IPS-18c (cell line): Measurements from ENCODE around the gene HOXA2.

Experiments
- H3K4me3 ChIP-seq: 2 replicates; pipeline ENCODE4 v1.7.0; 2013; ENCODE audit warnings: low read depth, mild to moderate bottlenecking, low read length, moderate library complexity; ENCODE audit not compliant: insufficient read depth
- H3K9me3 ChIP-seq: one replicate; pipeline ENCODE4 v1.6.1; 2013; ENCODE audit warnings: mild to moderate bottlenecking, low read length, moderate library complexity; ENCODE audit not compliant: control insufficient read depth, insufficient read depth

Gene HOXA2

DNA sequence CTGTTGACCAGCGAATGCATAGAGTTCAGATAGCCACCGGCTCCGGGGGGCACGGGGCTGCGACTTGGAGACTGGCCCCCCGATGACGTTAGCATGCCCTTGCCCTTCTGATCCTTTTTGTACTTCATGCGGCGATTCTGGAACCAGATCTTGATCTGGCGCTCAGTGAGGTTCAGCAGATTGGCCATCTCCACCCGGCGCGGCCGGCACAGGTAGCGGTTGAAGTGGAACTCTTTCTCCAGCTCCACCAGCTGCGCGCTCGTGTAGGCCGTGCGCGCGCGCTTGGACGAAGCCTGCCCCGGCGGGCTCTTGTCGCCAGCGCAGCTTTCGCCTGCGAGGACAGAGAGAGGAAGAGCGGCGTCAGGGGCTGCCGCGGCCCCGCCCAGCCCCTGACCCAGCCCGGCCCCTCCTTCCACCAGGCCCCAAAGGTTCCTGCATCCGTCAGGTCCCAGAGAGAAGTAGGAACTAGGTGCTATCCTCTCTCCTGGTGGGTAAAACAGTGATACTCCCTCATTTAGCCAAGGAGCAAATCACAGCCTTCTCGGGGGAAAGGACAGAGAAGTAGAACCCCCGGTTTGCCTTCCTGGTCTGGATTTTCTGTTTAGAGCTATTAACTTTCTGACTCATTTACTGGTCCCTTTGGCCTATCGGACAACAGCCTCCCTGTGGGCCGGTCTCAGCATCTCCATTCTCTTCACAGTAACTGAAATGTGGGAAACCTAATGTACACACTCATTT is 6.1 kb upstream of the HOXA2 start:
- Histone ChIP-seq H3K4me3 (peak overlapping the region; percentile 34; the same call in 1 of the 2 replicates), H3K9me3 (peaks cover 2% of the 10 kb centered on the region)

DNA sequence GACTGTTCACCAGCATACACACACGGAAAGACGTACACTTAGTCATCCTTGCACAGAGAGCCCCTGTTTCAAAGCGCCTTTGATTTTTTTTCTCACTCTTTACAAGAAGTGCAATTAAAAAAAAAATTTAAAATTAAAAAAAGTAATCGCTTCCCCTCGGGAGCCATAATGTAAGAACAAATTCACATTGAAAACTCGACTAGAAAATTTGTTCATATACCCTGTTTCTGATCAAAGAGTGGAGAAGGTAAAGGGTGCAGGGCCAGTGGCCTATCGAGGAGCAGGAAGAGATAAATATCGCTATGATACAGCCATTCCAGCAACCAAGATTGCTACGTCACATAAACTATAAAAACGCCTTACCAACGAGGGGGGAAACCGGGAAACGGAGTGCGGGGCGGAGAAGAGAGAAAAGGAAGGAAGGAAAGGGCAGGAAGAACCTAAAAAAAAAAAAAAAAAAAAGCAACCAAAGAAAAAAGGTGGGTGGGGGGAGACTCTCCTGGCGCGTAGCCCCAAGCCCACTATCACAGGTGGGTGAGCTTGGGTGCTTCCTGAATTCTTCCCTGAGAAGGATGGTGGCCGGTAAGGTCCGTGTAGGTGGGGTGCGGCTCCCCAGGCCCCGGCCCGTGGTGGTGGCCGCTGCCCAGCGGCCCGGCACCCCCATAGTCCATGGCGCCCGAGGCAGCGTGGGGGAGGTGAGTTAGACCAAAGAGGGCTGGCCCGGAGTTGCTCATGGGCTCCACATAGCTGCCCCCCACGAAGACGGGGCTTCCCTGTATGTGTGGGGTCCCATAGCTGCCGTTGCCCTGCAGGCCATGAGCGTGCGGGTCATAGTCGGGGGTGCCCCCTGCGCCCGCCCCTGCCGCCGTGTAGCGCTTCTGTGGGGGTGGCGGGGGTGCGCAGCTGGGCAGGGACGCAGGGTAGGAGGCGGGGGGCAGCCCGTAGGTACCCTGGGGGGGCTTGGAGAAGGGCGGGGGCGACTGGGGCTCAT is 5.2 kb upstream of the HOXA2 start:
- Histone ChIP-seq H3K9me3 (peaks cover 2% of the 10 kb centered on the region), H3K4me3 (0 out of 2 replicates have a peak overlapping the region, but pooled peaks have one; percentile 34)

DNA sequence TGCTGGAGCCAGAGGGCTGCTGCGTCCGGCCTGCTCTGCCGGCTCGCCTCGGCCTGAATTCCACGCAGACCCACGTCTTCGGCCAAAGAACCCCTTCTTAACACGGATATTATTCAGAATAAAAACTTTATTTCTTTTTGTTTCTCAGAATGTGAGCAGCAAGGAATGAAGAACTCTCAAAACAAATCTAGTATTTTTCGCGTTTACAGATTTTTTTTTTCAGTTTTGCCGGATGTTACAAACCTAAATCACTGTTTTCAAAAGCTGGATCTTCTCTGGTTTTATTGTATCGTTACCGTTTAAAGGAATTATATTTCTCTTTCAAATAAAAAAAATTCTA is 4.4 kb upstream of the HOXA2 start:
- H3K4me3 ChIP-seq: peak overlapping the region; percentile 34; the same call in 1 of the 2 replicates
- peaks cover 2% of the 10 kb centered on the region for H3K9me3 ChIP-seq

DNA sequence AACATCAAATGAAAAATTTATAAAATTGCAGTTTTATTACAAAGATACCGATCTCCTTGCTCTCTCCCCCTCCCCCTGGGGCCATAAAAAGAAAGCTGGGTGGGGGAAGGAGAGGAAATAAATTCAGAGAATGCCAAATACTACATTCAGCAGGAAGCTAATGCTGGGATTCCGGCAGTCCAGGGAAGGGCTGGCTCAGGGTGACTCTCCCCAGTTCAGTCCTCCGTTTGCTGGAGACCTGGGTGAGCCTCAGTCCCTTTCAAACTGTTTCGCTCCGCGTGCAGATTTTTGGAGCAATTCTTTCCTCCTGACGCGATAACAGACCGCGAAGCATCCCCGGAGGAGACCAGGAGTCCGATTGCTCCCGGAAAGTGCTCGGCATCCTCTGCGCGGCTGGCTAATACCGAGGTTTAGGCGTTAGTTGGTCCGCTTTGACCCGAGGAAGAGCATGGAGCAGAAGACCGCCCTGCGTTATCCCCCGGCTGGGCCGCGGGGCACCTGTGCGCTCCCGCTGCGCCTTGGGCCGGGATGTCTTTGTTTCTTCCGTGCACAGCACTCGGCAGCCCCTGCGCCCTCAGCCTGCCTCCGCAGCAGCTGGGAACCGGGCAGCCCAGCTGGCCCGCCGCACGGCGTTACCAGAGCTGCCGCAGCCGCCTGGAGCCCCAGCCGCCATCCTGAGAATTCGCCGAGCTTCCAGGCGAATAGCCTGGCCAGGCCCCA is 3.9 kb upstream of the HOXA2 start:
- peaks cover 2% of the 10 kb centered on the region for H3K9me3 ChIP-seq

DNA sequence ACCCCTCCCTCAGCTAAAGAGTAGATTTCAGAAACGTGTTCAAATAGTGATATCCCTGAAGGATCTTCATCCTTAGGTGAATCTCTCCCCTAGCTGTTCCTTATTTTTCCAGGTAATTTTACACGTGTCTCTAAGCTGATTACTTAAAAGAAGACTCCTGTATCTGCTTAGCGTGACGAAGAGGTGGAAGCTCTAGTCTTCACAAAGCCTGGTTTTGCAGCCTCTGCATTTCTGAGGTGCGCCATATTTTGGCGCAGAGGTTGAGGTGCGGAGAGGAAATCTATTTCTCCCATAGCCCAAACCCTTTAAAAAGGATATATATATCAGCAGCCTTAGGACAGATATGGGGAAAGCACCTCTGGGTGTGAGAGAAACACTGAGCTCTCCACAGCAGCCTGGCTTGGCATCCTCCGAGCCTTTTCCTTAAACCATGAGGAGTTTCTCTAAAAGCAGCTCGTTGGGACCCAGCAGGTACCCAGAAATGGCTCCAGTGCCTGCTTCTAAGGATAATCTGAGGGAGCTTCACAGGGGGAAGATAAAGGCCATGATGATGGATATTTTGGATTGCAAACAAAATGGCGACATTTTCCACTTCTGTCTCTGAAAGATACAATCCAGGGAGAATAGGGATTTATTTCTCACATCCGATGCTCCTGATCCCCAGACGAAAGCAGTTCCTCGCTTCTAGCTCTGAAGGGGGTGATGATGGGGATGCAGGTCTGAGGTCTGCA is 3.0 kb upstream of the HOXA2 start:
- peaks cover 2% of the 10 kb centered on the region for H3K9me3 ChIP-seq
- no peak overlapping the region for H3K4me3 ChIP-seq

More for the DNA sequence above, 3.9 kb upstream of the HOXA2 start:
- peak overlapping the region; percentile 34; the same call in 1 of the 2 replicates for H3K4me3 ChIP-seq

DNA sequence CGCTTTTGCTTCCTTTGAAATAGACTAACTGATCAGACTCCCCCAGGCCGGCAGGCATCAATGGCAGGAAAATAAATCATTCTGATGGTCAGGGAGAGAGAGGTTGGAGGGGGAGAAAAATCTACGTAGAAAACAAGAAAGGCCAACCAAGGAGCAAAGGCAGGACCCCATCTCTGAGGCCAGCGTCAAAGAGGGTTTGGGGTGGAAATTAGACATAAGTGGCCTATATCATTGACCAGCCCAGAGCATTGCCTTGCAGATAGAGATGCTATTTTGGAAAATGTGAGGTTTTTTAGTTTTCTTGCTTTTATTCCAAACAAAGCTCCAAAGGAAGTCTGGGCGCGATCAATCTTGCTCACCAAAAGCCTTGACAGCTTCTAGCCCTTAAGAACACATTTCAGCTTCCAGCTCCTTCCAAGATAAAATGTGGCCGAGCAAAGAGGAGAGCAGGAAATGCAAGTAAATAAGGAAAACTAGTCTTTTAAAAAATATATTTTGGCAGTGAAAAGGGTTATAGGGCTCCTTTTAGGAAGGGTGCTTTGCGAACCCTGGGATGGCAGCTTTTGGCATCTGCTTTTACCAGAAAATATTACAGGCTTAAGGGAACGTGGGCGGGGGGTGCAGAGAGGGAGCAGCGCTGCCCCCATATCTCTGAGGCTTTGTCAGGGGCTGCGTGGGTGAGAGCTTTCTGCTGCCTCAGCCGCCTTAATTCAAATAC is 2.0 kb upstream of the HOXA2 start:
- Histone ChIP-seq H3K9me3 (peaks cover 2% of the 10 kb centered on the region), H3K4me3 (peak overlapping the region; percentile 20; the same call in 1 of the 2 replicates)

DNA sequence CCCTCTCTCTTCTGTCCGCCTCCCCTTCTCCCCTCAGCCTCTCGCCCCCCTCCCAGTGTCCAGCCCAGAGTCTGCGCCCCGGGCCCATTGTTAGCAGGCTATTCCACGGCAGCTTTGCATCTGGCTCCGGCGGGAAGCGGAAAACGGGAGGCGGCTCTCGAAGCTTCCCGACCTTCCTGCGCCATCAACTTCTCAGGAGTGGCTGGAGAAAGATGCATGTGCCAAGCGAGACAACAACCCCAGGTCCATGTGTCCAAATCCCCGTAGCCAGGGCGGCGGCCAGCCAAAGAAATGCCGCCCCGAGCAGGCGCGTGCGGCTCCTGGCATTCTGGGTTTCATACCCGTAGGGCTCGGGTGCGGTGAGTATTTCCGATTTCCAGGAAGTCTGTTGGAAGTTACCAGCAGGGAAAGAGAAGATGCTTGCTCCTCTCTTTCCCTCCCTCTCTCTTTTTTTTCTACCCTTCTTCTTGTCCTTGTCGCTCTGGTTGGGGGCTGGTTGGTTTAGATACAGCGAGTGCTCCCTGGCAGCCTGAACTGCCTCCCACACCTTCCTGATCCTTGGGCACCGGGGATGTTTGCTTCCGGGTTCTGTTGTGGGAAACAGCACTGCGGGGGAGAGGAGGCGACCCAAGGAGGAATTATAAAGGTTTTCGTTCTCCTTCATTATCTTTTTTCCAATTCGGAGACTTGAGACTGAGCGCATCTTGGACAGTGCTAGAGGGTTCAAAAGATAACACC is 1.2 kb upstream of the HOXA2 start:
- Histone ChIP-seq H3K4me3 (peak overlapping the region; percentile 36; the same call in 1 of the 2 replicates), H3K9me3 (peaks cover 2% of the 10 kb centered on the region)

DNA sequence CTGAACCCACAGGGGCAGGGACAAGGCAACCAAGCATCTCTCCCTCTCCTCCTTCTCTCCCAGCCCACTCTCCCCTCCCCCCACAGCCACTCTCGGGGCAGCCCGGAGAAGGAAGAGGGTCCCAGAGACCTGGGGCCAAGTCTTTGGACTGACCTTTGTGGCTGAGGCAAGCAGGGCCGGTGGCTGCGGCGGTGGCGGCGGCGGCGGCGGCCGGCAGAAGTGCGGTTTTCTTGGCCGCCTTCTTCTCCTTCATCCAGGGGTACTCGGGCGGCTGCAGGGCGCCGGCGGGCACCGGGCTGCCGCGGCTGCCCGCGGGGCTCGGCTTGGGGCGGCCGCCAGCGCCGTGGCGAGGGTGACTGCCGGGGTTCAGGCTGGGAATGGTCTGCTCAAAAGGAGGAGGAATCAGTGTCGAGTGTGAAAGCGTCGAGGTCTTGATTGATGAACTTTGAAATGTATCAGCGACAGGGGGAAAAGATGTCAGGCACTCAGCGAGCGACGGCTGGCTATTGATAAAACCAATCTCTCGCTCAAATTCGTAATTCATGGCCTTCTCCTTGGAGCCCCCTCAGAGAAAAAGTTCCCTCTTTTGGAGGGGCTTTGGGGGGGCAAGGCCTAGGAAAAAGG is 414 bp downstream of the HOXA2 start:
- H3K4me3 ChIP-seq: peak overlapping the region; percentile 31; the same call in 1 of the 2 replicates
- H3K9me3 ChIP-seq: peaks cover 2% of the 10 kb centered on the region

DNA sequence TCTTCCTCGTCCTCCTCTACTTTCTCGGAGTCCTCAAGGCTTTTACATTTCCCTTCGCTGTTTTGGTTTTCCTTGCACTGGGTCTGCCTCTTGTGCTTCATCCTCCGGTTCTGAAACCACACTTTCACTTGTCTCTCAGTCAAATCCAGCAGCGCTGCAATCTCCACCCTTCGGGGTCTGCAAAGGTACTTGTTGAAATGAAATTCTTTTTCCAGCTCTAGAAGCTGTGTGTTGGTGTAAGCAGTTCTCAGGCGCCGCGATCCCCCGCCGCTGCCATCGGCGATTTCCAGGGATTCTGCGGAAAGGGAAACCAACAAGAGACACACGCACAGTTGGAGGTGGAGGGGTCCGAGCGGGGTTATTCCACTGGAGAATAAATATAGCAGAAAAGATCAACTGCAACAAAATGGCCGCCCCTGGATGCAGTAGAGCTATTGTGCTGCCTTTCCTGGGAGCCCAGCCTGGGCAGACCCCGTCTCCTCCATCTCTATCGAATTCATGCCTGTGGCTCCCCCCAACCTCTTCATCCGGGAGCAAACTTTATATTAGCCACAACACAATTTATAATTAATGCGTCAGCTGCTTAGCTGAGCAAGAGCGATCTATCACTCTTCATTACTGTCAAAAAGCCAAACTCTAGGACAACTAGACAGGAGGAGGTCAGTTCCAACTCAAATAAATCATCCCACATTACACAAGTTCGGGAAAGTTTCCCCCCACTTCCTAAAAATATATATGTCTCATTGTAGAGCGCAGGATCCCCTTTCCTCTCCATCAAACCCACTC is 1.1 kb downstream of the HOXA2 start:
- peak overlapping the region; percentile 36; the same call in 1 of the 2 replicates for H3K4me3 ChIP-seq
- peaks cover 2% of the 10 kb centered on the region for H3K9me3 ChIP-seq

DNA sequence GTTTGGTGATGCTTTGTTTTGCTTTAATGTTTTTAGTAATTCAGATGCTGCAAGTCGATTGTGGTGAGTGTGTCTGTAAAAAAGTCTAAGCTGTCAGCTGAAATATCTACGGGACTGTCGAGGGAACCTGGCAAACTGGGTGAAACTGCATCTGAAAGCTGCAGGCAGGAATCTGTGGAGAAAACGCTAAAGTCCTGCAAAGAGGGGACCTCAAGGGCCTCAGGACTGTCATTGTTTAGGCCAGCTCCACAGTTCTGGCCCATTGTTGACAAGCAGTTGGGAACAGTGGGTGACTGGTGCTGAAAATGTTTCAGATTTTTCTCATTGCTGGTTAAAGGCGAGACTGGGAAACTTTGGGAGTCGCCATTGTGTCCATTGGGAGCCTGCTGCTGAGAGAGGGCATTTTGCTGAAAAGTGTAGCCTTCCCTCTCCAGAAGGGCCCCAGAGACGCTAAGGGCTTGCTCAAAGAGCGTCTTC is 1.8 kb downstream of the HOXA2 start:
- Histone ChIP-seq H3K9me3 (peaks cover 2% of the 10 kb centered on the region), H3K4me3 (peak overlapping the region; percentile 36; the same call in 1 of the 2 replicates)

DNA sequence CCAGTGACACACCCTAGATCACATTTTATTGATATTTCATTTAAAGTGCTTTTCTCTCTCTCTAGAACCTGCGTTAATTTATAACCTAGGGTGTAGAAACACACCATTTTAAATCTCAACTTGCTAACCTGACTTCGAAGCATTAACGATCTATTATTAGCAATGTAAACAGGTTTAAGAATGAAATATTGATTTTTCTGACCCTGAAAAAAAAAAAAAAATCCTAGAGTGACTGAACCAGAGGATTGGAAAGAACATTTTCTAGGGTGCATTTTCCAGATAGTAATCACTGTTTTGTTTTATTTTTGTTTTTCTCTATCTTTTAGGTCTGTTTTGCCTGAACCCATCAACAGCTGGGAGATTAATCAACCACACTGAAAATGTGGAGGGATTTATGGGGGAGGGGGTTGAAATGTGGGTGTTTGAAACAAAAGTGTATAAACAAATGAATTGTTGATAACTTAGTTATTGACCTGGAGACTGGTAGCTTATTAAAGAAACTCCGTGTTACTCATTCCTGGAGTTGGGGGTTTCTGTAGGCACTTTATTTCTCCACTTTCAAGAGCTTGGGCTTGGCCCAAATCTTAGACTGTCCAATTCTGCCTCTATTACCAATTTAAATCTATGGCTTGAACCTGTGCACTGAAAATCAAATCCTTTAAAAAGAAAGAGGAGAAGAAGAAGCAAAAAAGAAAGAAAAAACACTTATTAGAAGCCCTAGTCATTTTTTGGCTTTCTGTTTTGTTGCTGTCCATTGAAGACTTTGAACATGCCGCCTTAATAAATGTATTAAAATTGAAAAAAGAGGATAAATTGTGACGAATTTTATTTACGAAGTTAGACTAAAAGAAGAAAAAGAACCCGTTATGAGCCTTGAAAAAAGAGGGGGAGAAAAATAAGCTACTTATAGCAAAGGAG is 2.8 kb downstream of the HOXA2 start:
- Histone ChIP-seq H3K9me3 (peaks cover 3% of the 10 kb centered on the region), H3K4me3 (no peak overlapping the region)

DNA sequence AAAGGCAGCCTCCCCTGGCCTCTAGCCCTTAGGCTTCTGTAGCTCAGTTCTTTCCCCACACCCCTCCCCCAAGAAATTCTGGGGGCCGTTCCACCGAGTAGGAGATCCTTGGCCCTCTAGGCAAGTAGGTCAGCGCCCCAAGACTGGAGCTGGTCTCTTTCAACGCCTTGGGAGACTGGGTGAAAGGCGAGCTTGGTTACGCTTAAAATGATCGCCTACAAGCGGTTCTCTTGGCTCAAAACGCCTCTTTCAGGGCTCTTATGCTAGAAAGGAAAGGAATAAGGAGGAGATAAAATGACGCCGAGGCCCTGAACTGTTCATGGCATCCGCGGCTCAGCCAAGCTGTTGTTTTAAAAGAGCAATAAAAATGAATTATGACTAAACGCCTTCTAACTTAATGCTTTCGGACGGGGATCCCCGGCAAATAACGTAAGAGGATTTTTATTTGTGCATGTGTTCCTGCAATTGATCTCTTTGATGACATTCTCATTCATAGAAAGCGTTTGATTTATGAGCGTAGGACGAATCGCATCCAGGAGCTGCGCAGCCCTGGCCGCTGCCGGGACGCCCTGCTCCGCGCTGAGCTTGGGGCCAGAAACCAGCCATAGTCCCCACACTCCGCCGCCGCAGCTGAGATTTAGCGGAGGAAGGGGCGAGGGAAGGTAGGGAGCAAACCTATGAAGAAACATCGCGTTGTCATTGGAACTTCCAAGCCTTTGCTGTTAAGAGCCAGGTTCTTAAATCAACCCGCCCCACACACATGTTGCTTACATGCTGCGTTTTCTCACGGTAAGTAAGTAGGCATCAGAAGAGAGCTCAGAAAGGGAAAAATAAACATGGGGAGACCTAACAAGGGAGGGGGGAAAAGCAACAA is 3.7 kb downstream of the HOXA2 start:
- H3K9me3 ChIP-seq: peaks cover 2% of the 10 kb centered on the region
- H3K4me3 ChIP-seq: peak overlapping the region; percentile 28; the same call in 1 of the 2 replicates
